Osteocyte (in vitro differentiated cells): ENCODE data around the gene SLC25A33. TPM values are rescaled to one million over a fixed set of nuclear protein-coding genes. Genes with fewer than 3 reads are reported as not detected.

Source experiments
- DNase-seq: peaks from one replicate; pipeline ENCODE4 v3.0.0; 2021; ENCODE audit warnings: mixed read lengths; ENCODE audit not compliant: unreplicated experiment; ENCODE audit errors: extremely low spot score
- H3K27ac Mint-ChIP-seq: one replicate; pipeline ENCODE4 v1.8.0; 2021; ENCODE audit warnings: mild to moderate bottlenecking, mixed read lengths; ENCODE audit not compliant: unreplicated experiment
- H3K27me3 Mint-ChIP-seq: one replicate; pipeline ENCODE4 v1.8.0; 2021; ENCODE audit warnings: mixed read lengths; ENCODE audit not compliant: unreplicated experiment
- H3K36me3 Mint-ChIP-seq: one replicate; pipeline ENCODE4 v1.8.0; 2021; ENCODE audit warnings: mixed read lengths; ENCODE audit not compliant: unreplicated experiment
- H3K4me1 Mint-ChIP-seq: one replicate; pipeline ENCODE4 v1.8.0; 2021; ENCODE audit warnings: mixed read lengths; ENCODE audit not compliant: unreplicated experiment
- H3K4me3 Mint-ChIP-seq: one replicate; pipeline ENCODE4 v1.8.0; 2021; ENCODE audit warnings: mild to moderate bottlenecking, moderate library complexity, mixed read lengths; ENCODE audit not compliant: unreplicated experiment
- H3K9me3 Mint-ChIP-seq: one replicate; pipeline ENCODE4 v1.8.0; 2021; ENCODE audit warnings: mixed read lengths; ENCODE audit not compliant: unreplicated experiment
- CTCF ChIP-seq: fragments of 200-600 bp; sonication (generic); IDR thresholded peaks from 2 replicates; pipeline ENCODE4 v1.5.0; 2021; ENCODE audit warnings: antibody characterized with exemption, mild to moderate bottlenecking, moderate library complexity
- total RNA-seq: library from RNA; stranded (reverse); gene quantifications from 2 replicates; pipeline ENCODE4 v1.2.1, GENCODE V29; 2021

SLC25A33 gene
- total RNA-seq, 1 donor from 2014 or later: 7.0 TPM

GRCh38 chr1:9603307-9603706, 64.0 kb downstream of the SLC25A33 start:
- no peak overlapping the region for H3K4me3 Mint-ChIP-seq
- H3K4me1 Mint-ChIP-seq: no peaks in the 10 kb centered on the region
- H3K27ac Mint-ChIP-seq: no peak overlapping the region
- no peak for DNase-seq
- H3K27me3 Mint-ChIP-seq: no peaks in the 10 kb centered on the region
- H3K9me3 Mint-ChIP-seq: no peaks in the 10 kb centered on the region
- H3K36me3 Mint-ChIP-seq: peaks cover 5% of the 10 kb centered on the region
- no peak for TF ChIP-seq CTCF

DNA sequence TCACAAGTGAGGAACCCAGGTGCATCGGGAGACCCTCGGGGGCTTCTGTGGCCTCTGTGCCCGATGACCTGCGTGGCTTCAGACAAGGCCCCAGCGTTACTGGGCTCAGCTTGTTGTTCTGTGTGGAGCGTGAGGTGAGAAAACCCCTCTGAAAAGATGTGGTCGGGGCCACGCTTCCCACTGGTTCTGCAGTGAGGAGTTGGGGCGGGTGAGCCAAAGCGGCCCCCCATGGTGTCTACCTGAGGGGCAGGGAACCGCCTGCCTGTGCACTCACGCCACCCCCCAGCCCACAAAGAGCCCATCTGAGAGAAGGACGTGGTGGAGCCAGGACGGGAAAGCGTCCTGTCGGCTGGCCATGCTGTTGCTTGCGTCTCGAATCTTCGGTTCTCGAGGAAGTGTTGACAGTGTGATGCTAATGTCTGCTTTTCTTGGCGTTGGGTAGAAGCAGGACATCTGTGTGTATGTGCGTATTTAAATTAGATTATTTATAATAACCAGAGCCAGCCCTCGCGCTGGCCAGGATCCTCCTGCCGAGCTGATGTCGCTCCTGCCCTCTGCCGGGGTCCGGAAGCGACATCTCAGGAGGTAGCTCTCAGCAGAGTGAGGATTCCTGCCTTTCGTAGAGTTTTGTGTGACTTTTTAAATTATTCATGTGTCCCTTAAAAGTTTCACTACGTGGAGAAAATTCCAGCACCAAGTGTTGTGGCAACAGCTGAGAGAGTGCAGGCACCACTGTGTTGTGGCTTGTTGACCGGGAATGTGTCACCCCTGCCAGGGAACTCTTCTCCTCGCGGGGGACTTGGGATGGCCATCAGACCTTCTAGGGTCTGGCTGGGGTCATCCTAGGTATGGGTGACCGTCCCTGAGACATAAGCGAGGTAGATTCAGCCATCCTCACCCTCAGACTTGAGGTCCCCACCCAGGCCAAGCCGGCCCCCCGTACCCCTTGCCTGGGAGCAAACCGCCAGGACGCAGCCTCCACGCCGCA, 64.8 kb downstream of the SLC25A33 start:
- H3K4me1 Mint-ChIP-seq: no peaks in the 10 kb centered on the region
- no peaks in the 10 kb centered on the region for H3K27me3 Mint-ChIP-seq
- TF ChIP-seq CTCF: no peak
- H3K9me3 Mint-ChIP-seq: no peaks in the 10 kb centered on the region
- H3K36me3 Mint-ChIP-seq: peaks cover 5% of the 10 kb centered on the region
- no peak overlapping the region for H3K27ac Mint-ChIP-seq
- no peak overlapping the region for H3K4me3 Mint-ChIP-seq
- no peak for DNase-seq

DNA sequence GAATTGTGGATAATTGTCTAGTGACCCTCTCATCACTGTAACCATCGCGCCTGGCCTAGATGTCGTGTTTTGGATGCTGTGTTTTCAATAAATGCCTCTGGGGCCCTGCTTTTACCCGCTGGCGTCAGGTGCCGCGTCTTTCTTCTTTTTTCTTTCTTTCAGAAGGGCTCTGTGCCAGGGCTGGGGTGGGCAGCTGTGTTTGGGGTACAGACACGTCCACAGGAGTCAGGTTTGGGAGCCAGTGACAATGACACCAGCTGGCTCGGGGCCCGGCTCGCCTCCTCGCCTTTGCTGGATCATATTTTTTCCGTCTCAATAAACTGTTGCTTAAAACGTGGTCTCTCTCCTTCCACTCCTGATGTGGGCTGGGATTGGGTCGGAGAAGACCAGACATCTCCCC, 65.6 kb downstream of the SLC25A33 start:
- no peak overlapping the region for H3K4me3 Mint-ChIP-seq

DNA sequence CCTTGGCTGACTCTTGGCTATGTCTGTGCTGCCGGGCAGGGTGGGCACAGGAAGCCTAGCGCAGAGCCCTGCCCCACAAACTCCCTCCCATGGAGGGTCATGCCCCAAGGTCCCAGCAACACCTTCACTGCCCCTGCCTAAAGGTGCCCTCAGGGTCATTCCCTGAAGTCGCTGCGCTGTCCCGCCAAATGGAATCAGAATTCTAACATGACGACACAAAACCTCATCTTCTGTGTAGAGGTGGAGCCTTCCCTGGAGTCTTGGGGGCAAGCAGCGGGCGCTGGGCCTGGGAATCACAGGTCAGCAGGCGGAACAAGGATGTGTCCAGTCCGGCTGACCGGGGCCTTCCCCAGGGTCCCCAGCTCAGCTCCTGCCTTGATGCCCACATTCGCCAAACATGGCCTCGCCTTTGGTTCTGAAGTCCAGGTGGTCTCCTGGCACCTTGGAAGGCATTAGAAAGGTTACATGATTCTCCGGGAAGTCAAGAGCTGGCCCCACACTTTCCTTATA, 66.7 kb downstream of the SLC25A33 start:
- Mint-ChIP-seq H3K9me3 (no peaks in the 10 kb centered on the region), H3K27ac (no peak overlapping the region), H3K36me3 (peaks cover 3% of the 10 kb centered on the region), H3K27me3 (no peaks in the 10 kb centered on the region), H3K4me3 (no peak overlapping the region), H3K4me1 (no peaks in the 10 kb centered on the region)
- DNase-seq: no peak
- no peak for TF ChIP-seq CTCF

More for the DNA sequence above, 65.6 kb downstream of the SLC25A33 start:
- TF ChIP-seq CTCF: no peak
- DNase-seq: no peak
- Mint-ChIP-seq H3K4me1 (no peaks in the 10 kb centered on the region), H3K27ac (no peak overlapping the region), H3K27me3 (no peaks in the 10 kb centered on the region), H3K9me3 (no peaks in the 10 kb centered on the region), H3K36me3 (peaks cover 3% of the 10 kb centered on the region)

DNA sequence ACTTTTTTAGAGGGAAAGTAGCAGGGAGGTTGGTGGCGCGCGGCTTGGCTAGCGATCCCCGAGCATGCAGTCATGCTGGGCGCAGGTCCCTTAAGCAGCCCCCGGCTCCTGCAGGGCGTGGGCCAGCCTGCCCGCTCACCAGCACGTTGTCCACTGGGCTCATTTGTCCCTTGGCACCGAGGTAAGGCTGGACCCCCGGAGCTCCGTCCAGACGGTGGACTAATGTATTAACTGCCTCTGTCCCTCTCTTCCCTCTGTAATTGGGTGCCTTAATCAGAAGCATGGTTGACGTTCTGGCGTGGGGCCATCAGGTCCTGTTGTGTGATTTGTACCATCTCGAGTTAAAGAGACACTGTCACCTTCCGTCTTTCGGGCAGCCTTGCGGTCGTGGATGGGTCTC, 67.2 kb downstream of the SLC25A33 start:
- DNase-seq: no peak
- H3K4me1 Mint-ChIP-seq: no peaks in the 10 kb centered on the region
- H3K36me3 Mint-ChIP-seq: peaks cover 3% of the 10 kb centered on the region
- no peak overlapping the region for H3K4me3 Mint-ChIP-seq
- H3K27me3 Mint-ChIP-seq: no peaks in the 10 kb centered on the region
- no peaks in the 10 kb centered on the region for H3K9me3 Mint-ChIP-seq
- no peak for TF ChIP-seq CTCF
- H3K27ac Mint-ChIP-seq: no peak overlapping the region
